DOHH2 (cell line): ENCODE measurements around the gene C5orf15.

ENCODE experiments used
- EZH2phosphoT487 ChIP-seq: fragments of 200-600 bp; sonication (generic); IDR thresholded peaks from 2 replicates; pipeline ENCODE4 v1.6.1; 2017; ENCODE audit warnings: borderline replicate concordance, mild to moderate bottlenecking, antibody characterized with exemption, low read length, moderate library complexity, mixed read lengths
- TF ChIP-seq, protein P1 (sequence below): fragments of 200-600 bp; sonication (generic); IDR thresholded peaks from one replicate; pipeline ENCODE4 v1.5.1; 2014; ENCODE audit warnings: antibody characterized with exemption, mild to moderate bottlenecking, low read depth, low read length; ENCODE audit not compliant: poor library complexity, severe bottlenecking

DNA sequence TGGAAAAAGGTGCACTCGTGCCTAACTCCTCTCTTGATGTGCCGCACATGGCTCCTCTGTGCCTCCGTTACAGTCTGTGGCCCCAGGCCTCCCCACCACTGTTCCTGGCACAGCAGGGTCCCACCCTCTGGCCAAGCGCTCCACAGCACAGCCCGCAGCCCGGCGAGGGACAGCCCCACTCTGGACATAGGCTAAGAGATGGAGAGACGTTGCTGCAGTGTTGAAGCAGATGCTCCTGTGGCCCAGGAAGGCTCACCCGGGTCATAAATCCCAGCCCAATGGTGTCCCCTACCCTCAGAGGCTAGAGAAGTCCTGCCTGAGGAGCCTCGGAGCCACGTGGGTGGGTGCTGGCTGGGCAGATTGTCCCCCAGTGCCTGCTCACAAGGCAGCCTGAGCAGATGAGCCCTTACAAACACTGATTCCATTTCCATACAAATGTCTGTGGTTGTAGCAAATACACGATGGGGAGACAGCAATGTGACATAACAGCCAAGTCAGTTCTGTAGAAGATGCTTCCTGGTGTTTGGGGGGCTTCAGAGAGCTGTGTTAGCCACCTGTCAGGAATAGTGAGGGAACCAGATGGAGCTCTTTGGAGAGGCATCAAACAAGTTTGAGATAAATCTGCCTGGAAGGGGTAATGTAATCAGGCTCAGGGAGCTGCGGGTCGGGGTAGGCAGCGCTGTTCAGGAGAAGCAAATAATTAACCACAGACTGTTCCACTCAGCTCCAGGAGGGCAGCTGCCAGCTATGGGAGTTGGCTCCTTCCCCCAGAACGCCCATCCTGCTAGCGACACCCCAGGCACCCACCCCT lies 41.7 kb downstream of the C5orf15 start:
- TF ChIP-seq, protein P1, sequence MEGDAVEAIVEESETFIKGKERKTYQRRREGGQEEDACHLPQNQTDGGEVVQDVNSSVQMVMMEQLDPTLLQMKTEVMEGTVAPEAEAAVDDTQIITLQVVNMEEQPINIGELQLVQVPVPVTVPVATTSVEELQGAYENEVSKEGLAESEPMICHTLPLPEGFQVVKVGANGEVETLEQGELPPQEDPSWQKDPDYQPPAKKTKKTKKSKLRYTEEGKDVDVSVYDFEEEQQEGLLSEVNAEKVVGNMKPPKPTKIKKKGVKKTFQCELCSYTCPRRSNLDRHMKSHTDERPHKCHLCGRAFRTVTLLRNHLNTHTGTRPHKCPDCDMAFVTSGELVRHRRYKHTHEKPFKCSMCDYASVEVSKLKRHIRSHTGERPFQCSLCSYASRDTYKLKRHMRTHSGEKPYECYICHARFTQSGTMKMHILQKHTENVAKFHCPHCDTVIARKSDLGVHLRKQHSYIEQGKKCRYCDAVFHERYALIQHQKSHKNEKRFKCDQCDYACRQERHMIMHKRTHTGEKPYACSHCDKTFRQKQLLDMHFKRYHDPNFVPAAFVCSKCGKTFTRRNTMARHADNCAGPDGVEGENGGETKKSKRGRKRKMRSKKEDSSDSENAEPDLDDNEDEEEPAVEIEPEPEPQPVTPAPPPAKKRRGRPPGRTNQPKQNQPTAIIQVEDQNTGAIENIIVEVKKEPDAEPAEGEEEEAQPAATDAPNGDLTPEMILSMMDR = no peak
- TF ChIP-seq EZH2phosphoT487 = no peak
